Melanocyte of skin (primary cell): ENCODE results near the gene CDKL1. TPM values are rescaled to one million over a fixed set of nuclear protein-coding genes. Genes with fewer than 3 reads are reported as not detected.

Source experiments
- small RNA-seq, 2 donors: library from RNA; depleted of rRNA; stranded (forward); fragments of <200 nt; gene quantifications; one replicate each; pipeline ENCODE3, GENCODE V24; 2012
- total RNA-seq, 2 donors: library from RNA; depleted of rRNA; stranded (reverse); fragments of >200 nt; gene quantifications; 2 replicates each; pipeline ENCODE4 v1.2.3, GENCODE V29; 2012

The CDKL1 gene
- 1 to 10 TPM; 5.7 to 6.2 TPM for total RNA-seq

DNA sequence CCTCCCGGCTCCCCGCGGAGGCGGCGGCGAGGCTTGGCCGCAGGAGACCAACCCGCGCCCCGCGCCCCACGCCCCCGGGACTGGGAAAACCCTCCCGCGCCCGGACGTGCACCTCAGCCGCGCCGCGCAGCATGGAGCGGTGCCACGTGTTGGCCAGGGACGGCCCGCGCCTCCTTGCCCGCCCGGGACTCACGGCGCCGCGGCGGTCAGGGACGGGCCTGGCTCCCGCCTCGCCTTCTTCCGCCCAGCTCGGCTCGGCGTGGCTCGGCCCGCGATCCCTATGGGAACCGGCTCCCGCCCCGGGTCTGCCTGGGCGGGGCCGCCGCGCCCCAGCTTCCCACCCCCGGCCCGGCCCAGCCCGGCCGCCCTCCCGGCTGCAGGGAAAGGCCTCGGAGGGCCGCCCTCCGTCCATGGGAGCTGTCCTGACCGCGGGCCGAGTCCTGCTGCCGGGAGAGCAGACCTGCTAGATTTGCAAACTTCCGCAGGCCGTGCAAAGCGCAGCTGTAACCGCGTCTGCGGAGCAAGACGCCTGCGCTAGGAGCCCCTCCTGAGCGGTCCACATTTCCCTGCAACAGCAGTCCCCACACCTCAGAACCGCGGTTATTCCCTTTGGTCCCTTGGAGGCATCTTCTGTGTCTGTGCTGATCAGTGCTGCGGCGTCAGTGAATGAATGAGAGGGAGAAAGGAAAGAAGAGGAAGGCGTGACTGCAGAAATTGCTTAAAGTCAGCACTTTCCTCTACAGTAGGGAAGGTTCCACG lies at the start of gene CDKL1:
Gene CDKL1 (minus strand): TSS at position 251 of the 759 bp plus-strand sequence. CDS start 1,013 bp downstream, outside the sequence.

DNA sequence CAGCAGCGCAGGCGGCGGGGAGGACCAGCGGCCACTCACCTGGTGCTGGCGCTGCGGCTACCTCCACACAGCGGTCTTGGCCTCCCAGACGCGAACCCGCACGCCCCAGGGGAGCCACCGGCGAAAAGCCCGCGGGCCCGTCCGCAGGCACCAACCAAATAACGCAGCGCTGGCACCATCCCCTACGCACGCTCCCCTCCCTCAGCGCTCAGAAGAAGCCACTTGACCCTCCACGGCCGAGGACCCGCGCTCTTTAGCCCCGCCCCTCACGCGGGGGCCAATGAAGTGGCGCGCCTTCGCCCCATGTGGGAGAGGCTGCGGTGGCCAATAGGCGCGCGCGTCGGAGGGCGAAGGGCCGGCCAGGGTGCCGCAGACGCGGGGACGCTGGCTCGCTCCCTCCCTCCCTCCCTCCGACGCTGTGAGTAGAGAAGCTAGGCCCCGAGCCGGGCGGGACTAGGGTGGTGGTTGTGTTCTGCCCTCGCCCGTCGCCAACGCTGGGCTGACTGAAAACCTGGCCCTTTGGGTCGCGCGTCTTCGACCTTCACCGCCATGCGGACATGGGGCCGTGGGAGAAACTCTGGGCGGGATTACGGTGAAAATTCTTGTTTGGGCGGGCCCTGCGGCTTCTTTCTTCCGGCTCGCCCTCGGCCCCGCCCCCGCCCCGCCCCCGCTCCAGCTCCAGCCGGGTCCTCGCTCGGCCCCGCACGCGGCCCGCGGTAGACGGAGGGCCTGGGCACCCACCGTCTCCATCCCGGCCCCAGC lies 84.5 kb downstream of the CDKL1 start, which contains the start of the genes DMAC2L and L2HGDH:
Gene DMAC2L (plus strand): TSS at position 353 of the 762 bp plus-strand sequence. CDS start 9,164 bp downstream, outside the sequence.
Gene L2HGDH (minus strand): TSS at position 258 of the 762 bp plus-strand sequence. CDS start 79 bp downstream, at position 179.

Small RNAs within 50 kb of the gene (small RNA-seq; reads per million reads assigned to genes)
- 0.99 to 1.4 reads per million in 2 donors for gene MIR4504

Other genes starting within 250 kb of the CDKL1 start
- 10 to 100 TPM; 31.0 to 39.2 TPM for gene SOS2, start 165.3 kb downstream of the CDKL1 start, total RNA-seq
- gene L2HGDH, start 84.7 kb downstream of the CDKL1 start, total RNA-seq = 1 to 10 TPM; 6.5 to 10.0 TPM
- 1 to 10 TPM; 5.5 to 9.7 TPM for gene DMAC2L, start 84.6 kb downstream of the CDKL1 start, total RNA-seq
- gene MAP4K5, start 135.7 kb upstream of the CDKL1 start, total RNA-seq = 10 to 100 TPM; 49.0 to 50.9 TPM
- gene ATL1, start 163.3 kb upstream of the CDKL1 start, total RNA-seq = 10 to 100 TPM; 15.0 to 16.9 TPM